LNCaP clone FGC (cell line): ENCODE data around the gene ADAMTSL2.

Source experiments
- DNase-seq: peaks from one replicate; pipeline ENCODE4 v3.0.0-alpha.2; 2011; ENCODE audit warnings: low read depth
- H3K4me3 ChIP-seq: 2 replicates; pipeline ENCODE4 v1.5.1; 2011; ENCODE audit warnings: mild to moderate bottlenecking, low read depth, low read length, control low read depth
- TF ChIP-seq, protein P1 (sequence below): IDR thresholded peaks from 2 replicates; pipeline ENCODE4 v1.5.1; 2012; ENCODE audit warnings: mild to moderate bottlenecking; ENCODE audit not compliant: control insufficient read depth, insufficient read depth; ENCODE audit errors: extremely low read depth

The ADAMTSL2 gene

DNA sequence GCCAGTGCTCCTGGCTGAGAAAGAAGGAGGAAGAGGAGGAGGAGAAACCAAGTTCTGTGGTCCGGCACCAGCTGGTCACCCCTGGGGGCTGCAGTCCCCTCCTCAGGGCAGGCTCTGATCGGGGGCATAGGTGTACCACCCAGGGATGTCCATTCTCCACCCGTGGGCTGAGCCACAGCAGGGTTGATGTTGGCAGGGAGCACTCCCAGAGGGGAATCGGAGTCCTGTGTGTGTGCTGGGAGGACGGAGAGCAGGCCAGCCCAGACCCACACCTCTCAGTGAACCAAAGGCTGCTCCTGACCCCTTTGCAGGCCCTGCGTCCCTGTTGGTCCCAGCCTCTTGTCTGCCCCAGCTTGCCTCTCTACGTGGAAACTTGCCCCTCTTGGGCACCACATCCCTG, 4.6 kb upstream of the ADAMTSL2 start:
- TF ChIP-seq, protein P1, sequence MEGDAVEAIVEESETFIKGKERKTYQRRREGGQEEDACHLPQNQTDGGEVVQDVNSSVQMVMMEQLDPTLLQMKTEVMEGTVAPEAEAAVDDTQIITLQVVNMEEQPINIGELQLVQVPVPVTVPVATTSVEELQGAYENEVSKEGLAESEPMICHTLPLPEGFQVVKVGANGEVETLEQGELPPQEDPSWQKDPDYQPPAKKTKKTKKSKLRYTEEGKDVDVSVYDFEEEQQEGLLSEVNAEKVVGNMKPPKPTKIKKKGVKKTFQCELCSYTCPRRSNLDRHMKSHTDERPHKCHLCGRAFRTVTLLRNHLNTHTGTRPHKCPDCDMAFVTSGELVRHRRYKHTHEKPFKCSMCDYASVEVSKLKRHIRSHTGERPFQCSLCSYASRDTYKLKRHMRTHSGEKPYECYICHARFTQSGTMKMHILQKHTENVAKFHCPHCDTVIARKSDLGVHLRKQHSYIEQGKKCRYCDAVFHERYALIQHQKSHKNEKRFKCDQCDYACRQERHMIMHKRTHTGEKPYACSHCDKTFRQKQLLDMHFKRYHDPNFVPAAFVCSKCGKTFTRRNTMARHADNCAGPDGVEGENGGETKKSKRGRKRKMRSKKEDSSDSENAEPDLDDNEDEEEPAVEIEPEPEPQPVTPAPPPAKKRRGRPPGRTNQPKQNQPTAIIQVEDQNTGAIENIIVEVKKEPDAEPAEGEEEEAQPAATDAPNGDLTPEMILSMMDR: no peak
- no peak overlapping the region for H3K4me3 ChIP-seq
- no peak for DNase-seq

DNA sequence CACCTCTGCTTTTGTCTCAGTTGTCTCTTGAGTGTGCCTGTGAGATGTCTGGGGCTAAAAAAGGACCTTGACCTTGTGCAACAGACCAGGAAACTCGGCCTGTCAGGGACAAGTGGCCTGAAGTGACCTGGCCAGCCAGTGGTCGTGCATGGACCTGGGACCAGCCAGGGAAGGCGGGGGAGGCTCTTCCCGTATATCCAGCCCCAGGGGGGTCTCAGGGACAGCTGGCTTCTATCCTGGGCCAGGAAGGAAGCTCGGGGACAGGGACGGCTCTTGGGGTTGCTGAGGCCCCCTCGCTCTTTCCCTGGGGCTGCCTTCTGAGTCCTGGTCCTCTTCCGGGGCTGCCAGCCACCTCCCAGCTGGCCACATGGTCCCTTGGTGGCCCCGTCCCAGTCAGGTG, 3.2 kb upstream of the ADAMTSL2 start:
- DNase-seq: no peak
- no peak overlapping the region for H3K4me3 ChIP-seq
- TF ChIP-seq, protein P1: no peak

DNA sequence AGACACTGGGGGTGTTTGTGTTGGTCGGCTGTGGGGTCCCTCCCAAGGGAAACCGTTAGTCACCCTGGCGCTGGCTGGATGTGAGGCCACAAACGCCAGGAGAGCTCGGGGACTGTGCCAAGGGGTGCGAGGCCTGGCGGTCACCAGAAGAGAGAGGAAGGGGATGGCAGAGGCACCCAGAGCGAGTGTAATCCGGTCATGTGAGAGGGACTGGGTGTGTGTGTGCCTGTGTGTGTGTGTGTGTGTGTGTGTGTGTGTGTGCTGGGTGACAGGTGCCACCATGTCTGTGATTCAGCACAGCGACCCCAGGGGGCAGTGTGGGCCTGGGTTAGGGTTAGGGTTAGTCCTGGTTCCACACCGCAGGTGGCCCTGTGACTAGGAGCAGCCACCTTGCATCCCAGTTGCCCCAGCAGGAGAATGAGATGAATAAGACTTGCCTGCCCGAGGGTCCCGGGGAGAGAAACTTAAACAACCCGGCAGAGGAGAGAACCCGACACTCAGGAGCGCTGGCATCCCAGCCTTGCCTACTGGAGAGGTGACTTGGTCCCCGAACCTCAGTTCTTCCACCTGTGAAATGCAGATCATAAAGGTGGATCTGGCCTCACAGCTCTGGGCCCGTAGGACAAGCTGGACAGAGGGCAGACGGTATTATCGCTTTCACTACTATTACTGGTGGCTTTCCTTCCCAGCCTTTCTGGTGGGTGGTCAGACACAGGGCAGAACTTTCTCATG, 1.4 kb upstream of the ADAMTSL2 start:
- peak; percentile 53 for DNase-seq
- TF ChIP-seq, protein P1: peak; percentile 88

DNA sequence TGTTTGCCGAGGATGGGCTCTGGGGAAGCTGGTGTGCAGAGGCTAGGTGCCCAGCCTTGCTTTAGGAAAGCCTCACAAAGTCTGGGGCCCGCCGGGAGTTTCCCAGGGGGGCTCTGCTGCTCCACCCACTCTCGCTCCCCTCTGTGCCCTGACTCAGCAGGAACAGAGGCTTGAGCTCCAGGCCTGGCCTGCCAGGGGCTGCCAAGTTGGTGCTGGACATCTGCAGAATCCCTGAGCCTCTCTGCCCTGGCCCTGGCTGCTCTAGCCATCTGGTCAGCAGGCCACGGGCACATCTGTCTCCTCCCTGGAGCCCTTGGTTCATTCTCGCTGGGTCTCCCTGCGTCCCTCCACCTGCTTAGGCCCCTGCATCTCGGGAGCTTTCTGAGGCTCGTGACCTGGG, 647 bp upstream of the ADAMTSL2 start:
- H3K4me3 ChIP-seq: no peak overlapping the region
- TF ChIP-seq, protein P1: no peak
- no peak for DNase-seq

More for the DNA sequence above, 1.4 kb upstream of the ADAMTSL2 start:
- H3K4me3 ChIP-seq: no peak overlapping the region

DNA sequence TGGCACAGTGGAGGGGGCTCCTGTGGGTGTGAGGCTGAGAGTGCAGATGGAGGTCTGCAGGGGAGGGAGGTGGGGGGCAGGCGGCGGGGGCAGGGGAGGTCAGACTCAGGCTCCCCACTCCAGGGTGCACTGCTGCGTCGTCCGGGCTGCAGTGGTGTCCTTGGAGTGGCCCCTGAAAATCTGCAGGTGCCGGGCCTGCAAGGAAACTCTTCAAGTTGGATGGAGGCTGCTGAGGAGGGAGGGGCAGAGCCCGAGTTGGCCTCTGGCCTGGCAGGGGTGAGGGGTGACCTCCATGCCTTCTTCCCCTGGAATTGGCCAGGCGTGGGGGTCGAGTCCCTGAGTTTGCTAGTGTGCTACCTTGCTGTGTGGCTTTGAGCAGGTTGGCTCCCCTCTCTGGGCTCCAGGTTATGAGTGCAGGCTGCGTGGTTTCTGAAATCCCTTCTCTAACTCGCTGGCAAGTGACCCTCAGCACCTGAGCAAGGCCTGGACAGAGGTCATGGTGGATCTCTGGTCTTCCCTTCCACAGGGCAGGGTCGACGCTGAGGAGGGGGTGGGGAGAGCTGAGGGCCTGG, 888 bp downstream of the ADAMTSL2 start:
- TF ChIP-seq, protein P1: no peak
- no peak for DNase-seq
- no peak overlapping the region for H3K4me3 ChIP-seq

DNA sequence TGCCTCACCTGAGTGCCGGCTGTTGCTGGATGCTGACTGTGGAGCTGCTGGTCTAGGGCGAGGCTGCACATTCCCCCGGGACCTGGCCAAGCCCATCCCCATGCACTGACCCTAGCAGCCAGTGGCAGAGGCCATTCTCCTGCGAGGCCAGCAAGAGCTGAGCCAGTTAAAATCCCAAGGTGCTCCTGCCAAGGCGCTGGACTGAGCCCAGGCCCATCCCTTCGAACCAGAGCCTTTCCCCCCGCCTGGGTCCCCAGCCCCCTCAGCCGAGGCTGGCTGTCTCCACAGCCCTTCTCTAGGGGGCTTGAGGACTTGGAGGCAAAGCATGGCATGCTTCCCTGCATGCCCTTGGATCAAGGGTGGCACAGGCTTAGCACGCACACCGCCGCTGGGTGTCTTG, 1.6 kb downstream of the ADAMTSL2 start:
- DNase-seq: no peak
- no peak overlapping the region for H3K4me3 ChIP-seq
- TF ChIP-seq, protein P1: no peak

DNA sequence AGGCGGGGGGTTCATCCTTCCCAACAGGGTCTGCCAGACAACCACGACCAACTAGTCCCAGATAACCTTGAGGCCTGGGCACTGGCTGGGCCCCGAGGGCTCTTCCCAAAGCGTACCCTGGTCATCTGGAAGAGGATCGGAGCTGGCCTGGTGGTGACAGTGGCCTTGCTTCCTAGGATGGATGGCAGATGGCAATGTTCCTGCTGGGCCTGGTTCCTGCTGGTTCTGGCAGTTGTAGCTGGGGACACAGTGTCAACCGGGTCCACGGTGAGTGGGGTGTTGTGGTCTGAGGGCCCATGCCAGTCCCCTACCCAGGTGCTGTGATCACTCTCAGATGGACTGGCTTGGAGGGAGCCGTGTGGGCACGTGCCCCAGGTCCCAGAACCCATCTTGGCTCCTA, 2.0 kb downstream of the ADAMTSL2 start:
- H3K4me3 ChIP-seq: no peak overlapping the region
- TF ChIP-seq, protein P1: no peak
- DNase-seq: no peak
